GM12878 (cell line): ENCODE results near the gene TUBB3. TPM values are rescaled to one million over a fixed set of nuclear protein-coding genes. Genes with fewer than 3 reads are reported as not detected.
"Not testable (repeated sequence)": the region's sequence is repeated elsewhere in the genome, so short reads cannot be mapped to it uniquely, and the experiment has no call there.

Experiments
- ATAC-seq: fragments of 200-7000 bp; cut with Tn5 transposase; 3 replicates; pipeline ENCODE4 v1.9.1; 2020; ENCODE audit warnings: mild to moderate bottlenecking, moderate library complexity
- BruUV-seq: library from RNA; stranded (reverse); fragments of 400-500 nt; replicated peaks from 2 replicates; lab custom pipeline; 2021; lab: Mats Ljungman, UMichigan
- CTCF ChIA-PET: fragments of 300-600 bp; sonication (Branson Sonifier 250); formaldehyde crosslinking; extraction: SDS; loops from one replicate; lab custom pipeline; 2021; ENCODE audit warnings: inconsistent platforms; lab: Yijun Ruan, JAX
- POLR2A ChIA-PET: fragments of 350-600 bp; formaldehyde crosslinking; extraction: SDS; loops from one replicate; lab custom pipeline; 2021; ENCODE audit warnings: inconsistent platforms; lab: Charles Lee
- RAD21 ChIA-PET: fragments of 300-600 bp; sonication (Branson Sonifier 250); formaldehyde crosslinking; loops from one replicate; lab custom pipeline; 2023; ENCODE audit warnings: antibody characterized with exemption; ENCODE audit not compliant: unreplicated experiment; lab: Charles Lee
- SMC1A ChIA-PET: fragments of 300-600 bp; sonication (Branson Sonifier 250); formaldehyde crosslinking; loops from one replicate; lab custom pipeline; 2023; ENCODE audit not compliant: unreplicated experiment, uncharacterized antibody; lab: Charles Lee
- DNase-seq: peaks from one replicate; pipeline ENCODE4 v3.0.0-alpha.2; 2011; ENCODE audit warnings: low read depth, low spot score
- FAIRE-seq: peaks from 3 replicates; lab custom pipeline; 2011; peaks lifted over from hg19 to GRCh38; lab: Jason Lieb, UNC
- H2AFZ ChIP-seq: 2 replicates; pipeline ENCODE4 v1.6.0; 2011; ENCODE audit warnings: low read depth, low read length, control low read depth; ENCODE audit not compliant: control insufficient read depth
- H3K27ac ChIP-seq: 2 replicates; pipeline ENCODE4 v1.5.1; 2011; ENCODE audit warnings: control low read depth; ENCODE audit not compliant: control insufficient read depth, insufficient read depth
- H3K27me3 ChIP-seq, 2 experiments: replicated peaks in 1 of 2; 2 replicates each; pipeline versions ENCODE4 v1.6.0 to v1.6.1; 2011; ENCODE audit warnings: low read length in 1 of 2; ENCODE audit not compliant: control insufficient read depth in 2 of 2, insufficient read depth in 2 of 2
- H3K36me3 ChIP-seq, 2 experiments: 2 replicates each; pipeline ENCODE4 v1.5.1; 2011; ENCODE audit warnings: low read length in 1 of 2; ENCODE audit not compliant: control insufficient read depth in 2 of 2, insufficient read depth in 2 of 2
- H3K4me1 ChIP-seq: 2 replicates; pipeline ENCODE4 v1.6.1; 2011; ENCODE audit warnings: mild to moderate bottlenecking, low read length, moderate library complexity, mixed read lengths; ENCODE audit not compliant: control insufficient read depth, insufficient read depth
- H3K4me2 ChIP-seq: 2 replicates; pipeline ENCODE4 v1.6.0; 2011; ENCODE audit warnings: control low read depth; ENCODE audit not compliant: control insufficient read depth, insufficient read depth
- H3K4me3 ChIP-seq: fragments of 200-600 bp; sonication (generic); 2 replicates; pipeline ENCODE4 v1.5.1; 2016
- H3K79me2 ChIP-seq: 2 replicates; pipeline ENCODE4 v1.6.0; 2011; ENCODE audit warnings: low read length; ENCODE audit not compliant: control insufficient read depth, insufficient read depth
- H3K9ac ChIP-seq: 2 replicates; pipeline ENCODE4 v1.8.0; 2011; ENCODE audit warnings: low read length, control low read depth, mixed read lengths; ENCODE audit not compliant: control insufficient read depth, insufficient read depth
- H3K9me3 ChIP-seq: replicated peaks from 3 replicates; pipeline ENCODE4 v1.5.1; 2011; ENCODE audit warnings: mild to moderate bottlenecking, low read length; ENCODE audit not compliant: control insufficient read depth, insufficient read depth
- H4K20me1 ChIP-seq: 2 replicates; pipeline ENCODE4 v1.6.0; 2011; ENCODE audit not compliant: control insufficient read depth, insufficient read depth
- HCFC1 ChIP-seq: fragments of 150-350 bp; IDR thresholded peaks from 2 replicates; pipeline ENCODE4 v1.6.1; 2014; ENCODE audit warnings: low read length
- MEF2A ChIP-seq: IDR thresholded peaks from 2 replicates; pipeline ENCODE4 v1.6.1; 2011; ENCODE audit warnings: low read depth, mild to moderate bottlenecking, low read length, moderate library complexity; ENCODE audit not compliant: insufficient read depth
- MXI1 ChIP-seq: fragments of 150-350 bp; IDR thresholded peaks from 2 replicates; pipeline ENCODE4 v1.6.1; 2011; ENCODE audit warnings: low read depth, mild to moderate bottlenecking, inconsistent platforms, low read length, improper control_type of control experiment
- NR2C2 ChIP-seq: IDR thresholded peaks from 2 replicates; pipeline ENCODE4 v1.6.1; 2011; ENCODE audit warnings: borderline replicate concordance, low read depth; ENCODE audit not compliant: control insufficient read depth, insufficient read length
- SMAD1 ChIP-seq: fragments of 450-650 bp; IDR thresholded peaks from 2 replicates; pipeline ENCODE4 v1.6.1; 2018; ENCODE audit warnings: mild to moderate bottlenecking, low read depth; ENCODE audit not compliant: partially characterized antibody
- STAT1 ChIP-seq: fragments of 450-650 bp; conservative IDR thresholded peaks from 2 replicates; pipeline ENCODE4 v1.6.1; 2014; ENCODE audit warnings: antibody characterized with exemption, mild to moderate bottlenecking
- YY1 ChIP-seq: IDR thresholded peaks from 2 replicates; pipeline ENCODE4 v1.6.1; 2011; ENCODE audit warnings: low read depth, mild to moderate bottlenecking, low read length
- ZBTB11 ChIP-seq: fragments of 450-650 bp; formaldehyde crosslinking; IDR thresholded peaks from 2 replicates; pipeline ENCODE4 v1.5.0; 2022; ENCODE audit warnings: mild to moderate bottlenecking, missing genetic modification characterization
- ZNF592 ChIP-seq: fragments of 450-650 bp; IDR thresholded peaks from 2 replicates; pipeline ENCODE4 v1.6.1; 2017; ENCODE audit warnings: mild to moderate bottlenecking, moderate library complexity
- ZNF622 ChIP-seq: fragments of 450-650 bp; IDR thresholded peaks from 2 replicates; pipeline ENCODE4 v1.6.1; 2017; ENCODE audit warnings: mild to moderate bottlenecking, inconsistent platforms
- WGBS: methylation state at CpG from one replicate; pipeline ENCODE4 v1.1.6; 2016; ENCODE audit warnings: low lambda C conversion rate; ENCODE audit not compliant: insufficient replicate concordance, insufficient coverage; ENCODE audit errors: missing lambda C conversion rate; 5-methylcytosine and 5-hydroxymethylcytosine counted together
- in situ Hi-C: fragments of 300-500 bp; cut with MboI; formaldehyde crosslinking; loops from 9 replicates; pipeline ENCODE4 v1.14.3; 2018; ENCODE audit warnings: mixed read lengths
- intact Hi-C: fragments of 100-400 bp; cut with micrococcal nuclease; formaldehyde crosslinking; loops from one replicate; pipeline ENCODE4 v1.14.2; 2022; ENCODE audit not compliant: unreplicated experiment
- polyA plus RNA-seq, 11 experiments: library from polyadenylated mRNA; depleted of rRNA in 4 of 11; unstranded in 6 of 11; stranded (reverse) in 5 of 11; fragments of >200 nt; fragmentation: Nextera tagmentation in 4 of 11; fragmentation: Illumina TruSeq in 1 of 11; extraction: Ambion mirVana in 4 of 11; extraction: Trizol in 1 of 11; gene quantifications; 1 replicate in 1 of 11; 2 replicates in 10 of 11; pipeline versions ENCODE4 v1.2.1 to v1.2.3, GENCODE V29; 2011 to 2016; ENCODE audit warnings: inconsistent platforms in 2 of 11, missing spikeins in 2 of 11, low read depth in 1 of 11
- total RNA-seq, 4 experiments: library from RNA; depleted of rRNA in 3 of 4; stranded (reverse); fragments of >200 nt in 3 of 4; fragmentation: Illumina TruSeq in 1 of 4; extraction: Trizol in 1 of 4; gene quantifications; 2 replicates each; pipeline versions ENCODE4 v1.2.1 to v1.2.3, GENCODE V29; 2013 to 2021

The TUBB3 gene
- total and polyA plus RNA-seq, 10 of the 15 experiments (the other 5 are each of a cell fraction or from before 2014, with no cell fraction given): 0.09 to 2.5 (median 0.58) TPM; not detected in 1

- TF ChIP-seq ZNF592 (no peak), YY1 (no peak), ZBTB11 (no peak), NR2C2 (no peak), MXI1 (no peak), ZNF622 (no peak), MEF2A (no peak), STAT1 (no peak), HCFC1 (no peak), SMAD1 (no peak)
These were observed 43.6 kb downstream of the TUBB3 start (continued) for GRCh38 chr16:89966756-89967155.

- DNase-seq, RAD21 ChIA-PET, H3K9ac ChIP-seq, H2AFZ ChIP-seq, H3K27me3 ChIP-seq, SMC1A ChIA-PET, CTCF ChIA-PET, H3K27ac ChIP-seq, ATAC-seq, in situ Hi-C loops, H3K4me2 ChIP-seq, H3K4me3 ChIP-seq, H3K36me3 ChIP-seq, H3K9me3 ChIP-seq, H4K20me1 ChIP-seq, intact Hi-C loops, POLR2A ChIA-PET: not testable (repeated sequence)
- FAIRE-seq: peak; percentile 57
- peaks cover 14% of the 10 kb centered on the region for H3K4me1 ChIP-seq
- WGBS: 81% methylated on average over 5 of the region's 5 CpGs
- peaks cover 12% of the 10 kb centered on the region for H3K79me2 ChIP-seq
- TSS peak; percentile 54 for BruUV-seq
These were observed 44.3 kb downstream of the TUBB3 start for GRCh38 chr16:89967436-89967835.
